SIG-M5 treated with dmso at 0.1 percent for 504 hours (cell line): ENCODE data around the gene COL24A1.
A peak's percentile ranks its signal among the peaks of the same experiment; 100 is the strongest.

ENCODE experiments used
- DNase-seq: peaks from one replicate; lab custom pipeline; 2025; ENCODE audit not compliant: unreplicated experiment; lab: John Stamatoyannopoulos, UW

The COL24A1 gene

DNA sequence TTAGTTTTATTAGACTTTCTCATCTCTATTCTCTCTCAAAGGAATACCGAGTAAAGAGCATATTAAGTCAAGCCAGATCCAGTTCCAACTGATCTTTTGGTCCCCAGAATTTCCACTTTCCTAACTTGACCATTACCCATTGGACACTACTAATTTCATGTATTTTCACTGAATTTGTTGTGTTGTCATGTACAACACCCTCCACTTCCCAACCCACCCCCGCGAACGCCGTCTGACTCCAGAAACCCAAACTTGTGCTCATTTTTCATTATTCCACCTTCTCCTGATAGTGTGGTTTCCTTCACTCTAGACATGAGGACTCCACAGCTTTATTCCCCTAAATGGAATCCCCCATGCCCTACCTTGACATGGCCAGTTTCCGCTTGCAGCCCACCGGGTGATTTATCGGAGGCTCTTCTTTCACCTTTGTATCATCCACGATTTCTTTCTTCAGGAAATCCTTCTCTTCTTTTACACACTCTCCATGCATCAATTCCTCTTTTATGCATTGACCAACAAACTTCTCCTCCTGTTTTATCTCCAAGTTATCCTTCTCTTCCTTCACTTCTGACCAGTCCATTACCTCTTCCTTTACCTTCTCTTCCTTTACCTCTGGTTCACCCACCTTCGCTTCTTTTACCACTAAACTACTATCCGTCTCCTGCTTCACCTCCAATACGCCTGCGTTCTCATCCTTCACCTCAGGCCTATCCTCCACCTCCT lies 449.1 kb downstream of the COL24A1 start:
- DNase-seq = no peak

- no peak for DNase-seq
Observed at GRCh38 chr1:85705940-85706339, 450.6 kb downstream of the COL24A1 start.

DNA sequence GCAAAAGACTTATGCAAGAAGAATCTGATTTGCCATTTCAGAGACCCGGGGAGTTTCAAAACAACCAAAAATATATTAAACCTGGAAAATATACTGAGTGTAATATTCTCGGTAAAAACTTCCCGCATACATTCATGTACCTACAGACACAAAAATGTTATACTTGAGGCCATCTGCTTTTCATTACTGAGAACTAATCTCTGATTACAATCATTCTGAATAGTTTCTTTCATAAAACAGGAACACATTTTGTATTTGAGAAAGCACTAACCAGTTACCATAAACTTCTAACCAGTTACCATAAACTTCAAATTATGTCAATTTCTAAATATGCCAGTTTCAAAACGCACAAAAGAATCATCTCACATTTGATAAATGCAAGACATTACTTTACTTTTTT lies 456.1 kb downstream of the COL24A1 start:
- no peak for DNase-seq

- no peak for DNase-seq
Observed at GRCh38 chr1:85697895-85698294, 458.7 kb downstream of the COL24A1 start.

GRCh38 chr1:85692730-85693314 lies 463.8 kb downstream of the COL24A1 start:
- DNase-seq = peak; percentile 6

DNA sequence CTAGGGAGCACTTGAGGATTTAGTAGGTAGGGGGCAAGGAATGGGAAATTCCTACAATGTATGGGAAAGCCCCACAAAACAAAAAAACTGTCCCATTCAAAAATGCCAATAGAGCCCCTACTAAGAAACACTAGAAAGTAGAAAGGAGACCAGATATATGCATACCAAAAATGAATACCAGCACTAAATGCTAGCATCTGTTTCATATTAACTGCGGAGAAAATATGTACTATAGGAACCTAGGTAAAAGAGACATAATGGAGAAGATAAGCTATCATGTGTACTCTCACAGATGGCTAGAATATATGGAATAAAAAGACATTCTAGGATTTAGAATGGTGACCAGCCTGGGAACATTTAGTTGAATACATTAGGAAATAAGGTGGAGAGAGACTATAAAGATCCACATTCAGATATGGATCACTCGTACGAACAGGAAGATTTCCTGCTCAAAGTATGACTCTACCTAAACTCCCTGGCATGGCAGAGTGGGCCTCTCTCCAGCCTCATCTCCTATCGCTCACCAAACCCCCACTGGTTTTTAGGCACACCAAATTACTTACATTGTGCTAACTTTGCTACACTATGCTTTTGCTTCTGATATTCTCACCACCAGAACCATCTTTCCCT lies 466.7 kb downstream of the COL24A1 start:
- DNase-seq = no peak

DNA sequence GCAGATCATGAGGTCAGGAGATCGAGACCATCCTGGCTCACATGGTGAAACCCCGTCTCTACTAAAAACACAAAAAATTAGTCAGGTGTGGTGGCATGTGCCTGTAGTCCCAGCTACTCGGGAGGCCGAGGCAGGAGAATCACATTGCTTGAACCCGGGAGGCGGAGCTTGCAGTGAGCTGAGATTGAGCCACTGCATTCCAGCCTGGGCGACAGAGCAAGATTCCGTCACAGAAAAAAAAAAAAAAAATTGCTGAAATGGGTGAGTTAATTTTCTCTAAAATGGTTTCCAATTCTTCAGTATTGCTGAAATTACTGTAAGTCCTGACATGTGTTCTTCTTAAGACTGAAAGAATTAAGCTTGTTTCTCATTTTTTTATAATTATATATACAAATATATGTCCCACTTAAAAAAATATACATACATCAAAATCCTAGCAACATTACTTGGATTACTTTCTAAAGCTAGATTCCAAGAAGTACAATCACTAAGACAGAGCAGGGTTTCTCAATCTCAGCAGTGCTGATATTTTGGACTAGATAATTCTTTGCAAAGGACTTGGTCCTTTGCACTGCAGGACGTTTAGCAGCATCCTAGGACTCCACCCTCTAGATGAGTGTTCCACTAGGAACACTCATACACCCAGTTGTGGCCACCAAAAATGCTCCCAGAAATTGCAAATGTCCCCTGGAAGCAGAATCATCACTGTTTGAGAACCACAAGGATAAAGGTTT lies 473.1 kb downstream of the COL24A1 start:
- DNase-seq = no peak

GRCh38 chr1:85681087-85681486 lies 475.5 kb downstream of the COL24A1 start:
- DNase-seq = no peak
